Measurements from ENCODE around the gene MTCH2.

GRCh38 chr11:47626234-47626633, 16.1 kb downstream of the MTCH2 start:
- no peak for TF ChIP-seq ZNF274 (IDR thresholded peaks at IDR 0.05; ENCODE audit: low read depth, low read length)
- no peak for TF ChIP-seq SUZ12 (IDR thresholded peaks at IDR 0.05; ENCODE audit: extremely low read depth, insufficient read depth, insufficient read length)
- no peak for TF ChIP-seq YY1 (IDR thresholded peaks at IDR 0.05; ENCODE audit: insufficient read depth, insufficient read length)

Measured in NT2/D1 (cell line).